Endothelial cell of umbilical vein (primary cell): Measurements from ENCODE around the gene F2. TPM values are rescaled to one million over a fixed set of nuclear protein-coding genes. Genes with fewer than 3 reads are reported as not detected.

Experiments used
- BruUV-seq: library from RNA; stranded (reverse); fragments of 400-500 nt; replicated peaks from 2 replicates; lab custom pipeline; 2021; lab: Mats Ljungman, UMichigan
- CTCF ChIA-PET: fragments of 300-600, 350-600 bp; sonication (Branson Sonifier 250); formaldehyde crosslinking; loops from one replicate; lab custom pipeline; 2021; ENCODE audit warnings: antibody characterized with exemption, inconsistent platforms; lab: Charles Lee
- POLR2A ChIA-PET: fragments of 300-600, 350-600 bp; sonication (Branson Sonifier 250); formaldehyde crosslinking; loops from one replicate; lab custom pipeline; 2021; ENCODE audit warnings: antibody characterized with exemption, inconsistent platforms; lab: Charles Lee
- DNase-seq: peaks from one replicate; pipeline ENCODE4 v3.0.0-alpha.2; 2011; ENCODE audit warnings: low read depth, low spot score
- FAIRE-seq: peaks from 2 replicates; lab custom pipeline; 2011; peaks lifted over from hg19 to GRCh38; lab: Jason Lieb, UNC
- H2AFZ ChIP-seq: 2 replicates; pipeline ENCODE4 v1.6.0; 2012; ENCODE audit warnings: low read depth, low read length, control low read depth, inconsistent platforms
- H3K27ac ChIP-seq: 2 replicates; pipeline ENCODE4 v1.5.1; 2011; ENCODE audit warnings: low read depth, mild to moderate bottlenecking, control low read depth, low read length, moderate library complexity; ENCODE audit not compliant: insufficient read depth
- H3K27me3 ChIP-seq, 2 experiments: 2 replicates each; pipeline versions ENCODE4 v1.6.0 to v1.6.1; 2011; ENCODE audit warnings: low read length in 2 of 2, mixed read lengths in 1 of 2; ENCODE audit not compliant: control insufficient read depth in 2 of 2, insufficient read depth in 2 of 2
- H3K36me3 ChIP-seq, 2 experiments: 2 replicates in 1 of 2; 3 replicates in 1 of 2; pipeline ENCODE4 v1.5.1; 2011; ENCODE audit warnings: low read length in 2 of 2, mild to moderate bottlenecking in 1 of 2, moderate library complexity in 1 of 2; ENCODE audit not compliant: control insufficient read depth in 2 of 2, insufficient read depth in 2 of 2; ENCODE audit errors: extremely low read depth in 1 of 2
- H3K4me1 ChIP-seq: 3 replicates; pipeline ENCODE4 v1.5.1; 2011; ENCODE audit warnings: mild to moderate bottlenecking, low read length; ENCODE audit not compliant: control insufficient read depth, insufficient read depth; ENCODE audit errors: extremely low read depth
- H3K4me2 ChIP-seq: 2 replicates; pipeline ENCODE4 v1.6.1; 2011; ENCODE audit warnings: low read length, control low read depth, mixed read lengths; ENCODE audit not compliant: insufficient read depth
- H3K4me3 ChIP-seq, 3 experiments: fragments of 200-600 bp in 1 of 3; sonication (generic), shearing (Covaris generic) in 1 of 3; replicated peaks in 1 of 3; 2 replicates each; pipeline ENCODE4 v1.5.1; 2011 to 2016; ENCODE audit warnings: control low read depth in 3 of 3, low read length in 3 of 3, mild to moderate bottlenecking in 2 of 3, inconsistent platforms in 1 of 3, low read depth in 1 of 3, moderate library complexity in 1 of 3; ENCODE audit not compliant: insufficient read depth in 1 of 3
- H3K79me2 ChIP-seq: 2 replicates; pipeline ENCODE4 v1.6.0; 2012; ENCODE audit warnings: low read length, inconsistent platforms; ENCODE audit not compliant: control insufficient read depth, insufficient read depth
- H3K9ac ChIP-seq: replicated peaks from 2 replicates; pipeline ENCODE3; 2011; ENCODE audit warnings: low read length, control low read depth; ENCODE audit not compliant: insufficient read depth; ENCODE audit errors: extremely low read depth
- H3K9me1 ChIP-seq: replicated peaks from 3 replicates; pipeline ENCODE4 v1.6.0; 2011; ENCODE audit warnings: mild to moderate bottlenecking, low read length; ENCODE audit not compliant: control insufficient read depth, insufficient read depth; ENCODE audit errors: extremely low read depth
- H3K9me3 ChIP-seq: replicated peaks from 2 replicates; pipeline ENCODE4 v1.5.1; 2012; ENCODE audit warnings: low read length, inconsistent platforms; ENCODE audit not compliant: control insufficient read depth, insufficient read depth
- H4K20me1 ChIP-seq: replicated peaks from 2 replicates; pipeline ENCODE3; 2011; ENCODE audit warnings: mild to moderate bottlenecking, low read length; ENCODE audit not compliant: control insufficient read depth, insufficient read depth; ENCODE audit errors: extremely low read depth
- EZH2 ChIP-seq: IDR thresholded peaks from 2 replicates; pipeline ENCODE4 v1.6.1; 2012; ENCODE audit warnings: borderline replicate concordance, low read depth, mild to moderate bottlenecking, moderate library complexity, low read length, inconsistent platforms; ENCODE audit not compliant: severe bottlenecking
- FOS ChIP-seq: IDR thresholded peaks from 2 replicates; pipeline ENCODE4 v1.6.1; 2011; ENCODE audit warnings: mild to moderate bottlenecking, low read length, moderate library complexity, borderline replicate concordance; ENCODE audit not compliant: insufficient read depth
- GATA2 ChIP-seq: IDR thresholded peaks from 2 replicates; pipeline ENCODE4 v1.7.0; 2011; ENCODE audit warnings: low read depth, mild to moderate bottlenecking, moderate library complexity, mixed read lengths, low read length; ENCODE audit not compliant: insufficient read length, insufficient read depth
- JUN ChIP-seq: IDR thresholded peaks from 2 replicates; pipeline ENCODE4 v1.6.1; 2011; ENCODE audit warnings: borderline replicate concordance, low read depth; ENCODE audit not compliant: insufficient read length, insufficient read depth
- MYC ChIP-seq: IDR thresholded peaks from one replicate; pipeline ENCODE4 v1.6.1; 2011; ENCODE audit warnings: mild to moderate bottlenecking, low read depth, low read length
- POLR2A ChIP-seq: IDR thresholded peaks from 2 replicates; pipeline ENCODE4 v1.6.1; 2012; ENCODE audit warnings: low read depth, mild to moderate bottlenecking, control low read depth, low read length
- POLR2AphosphoS5 ChIP-seq: IDR thresholded peaks from 2 replicates; pipeline ENCODE4 v1.6.1; 2012; ENCODE audit warnings: low read depth, mild to moderate bottlenecking, control low read depth, low read length, moderate library complexity; ENCODE audit not compliant: insufficient read depth
- dilution Hi-C: fragments of 300-500 bp; cut with MboI; formaldehyde crosslinking; loops from one replicate; pipeline ENCODE4 v1.15.0; 2019; ENCODE audit warnings: low sequenced_read_pairs; ENCODE audit not compliant: extremely low pct_ligation_motif_present
- intact Hi-C: fragments of 100-400 bp; cut with micrococcal nuclease; formaldehyde crosslinking; loops from one replicate; pipeline ENCODE4 v1.10.0; 2022
- polyA plus RNA-seq, 4 experiments: library from polyadenylated mRNA; depleted of rRNA in 3 of 4; stranded (reverse) in 3 of 4; unstranded in 1 of 4; fragments of >200 nt; gene quantifications; 2 replicates each; pipeline versions ENCODE4 v1.2.1 to v1.2.3, GENCODE V29; 2011 to 2012; ENCODE audit warnings: missing spikeins in 1 of 4
- total RNA-seq: library from RNA; stranded (reverse); gene quantifications from 2 replicates; pipeline ENCODE4 v1.2.3, GENCODE V29; 2021
- TF ChIP-seq, protein P1 (sequence below), 2 donors: IDR thresholded peaks; 1 replicate in 1 of 2; 2 replicates in 1 of 2; pipeline ENCODE4 v1.5.1; 2011; ENCODE audit warnings: low read length in 2 of 2, mild to moderate bottlenecking in 2 of 2, moderate library complexity in 2 of 2, control low read depth in 1 of 2, inconsistent platforms in 1 of 2, low read depth in 1 of 2; ENCODE audit not compliant: insufficient read depth in 1 of 2; ENCODE audit errors: extremely low read depth in 1 of 2
- TF ChIP-seq, protein P2 (sequence below): IDR thresholded peaks from 2 replicates; pipeline ENCODE4 v1.6.1; 2011; ENCODE audit not compliant: insufficient read depth, insufficient read length

F2 gene
- total and polyA plus RNA-seq, 2 donors (not counting 3 experiments of a cell fraction or from before 2014, with no cell fraction given): 0.04 TPM; not detected in 1

DNA sequence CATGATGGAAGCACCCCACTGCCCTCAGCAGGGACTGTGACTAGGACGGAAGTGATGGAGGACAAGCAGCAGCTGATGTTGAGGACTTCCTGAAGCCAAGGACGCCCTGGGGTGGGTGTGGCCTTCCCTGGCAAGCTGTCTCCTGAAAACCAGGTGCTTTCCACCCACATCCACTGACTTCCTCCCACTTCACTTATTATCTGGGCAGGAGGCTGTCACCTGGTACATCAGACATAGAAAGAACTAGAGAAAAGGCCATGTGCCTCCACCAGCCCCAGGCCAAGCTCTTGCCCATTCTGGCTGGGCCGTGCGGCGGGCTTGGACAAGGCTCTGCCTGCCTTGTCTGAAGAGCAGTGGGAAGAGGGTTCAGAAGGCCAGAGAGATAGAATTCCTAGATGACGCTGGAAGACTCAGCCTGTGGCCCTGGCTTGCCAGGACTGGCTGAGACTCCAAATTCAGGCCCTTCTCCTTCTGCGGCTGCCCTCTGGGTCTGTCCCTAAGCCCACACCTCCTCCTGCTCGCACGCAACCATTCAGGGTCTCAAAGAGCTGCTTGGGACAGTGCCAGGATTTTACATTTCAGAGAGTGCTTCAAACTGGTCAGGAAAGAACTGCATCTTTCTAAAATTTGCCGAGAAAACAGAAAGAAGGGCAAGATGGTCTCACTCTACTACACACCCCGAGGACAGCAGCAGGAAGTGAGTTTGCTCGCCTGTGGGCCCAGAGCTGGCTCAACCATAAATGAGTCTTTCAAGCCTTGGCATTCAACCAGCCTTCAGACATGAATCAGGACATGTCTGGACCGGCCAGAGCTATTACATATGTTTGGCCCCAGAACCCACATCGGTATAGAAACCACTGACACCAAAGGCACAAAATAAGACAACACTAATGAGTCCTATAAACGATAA is 31.9 kb upstream of the F2 start:
- Histone ChIP-seq H3K9ac (no peak overlapping the region), H3K79me2 (no peaks in the 10 kb centered on the region), H3K9me3 (no peaks in the 10 kb centered on the region), H3K27ac (no peak overlapping the region), H3K4me3 (no peak overlapping the region), H3K4me2 (no peak overlapping the region), H4K20me1 (no peaks in the 10 kb centered on the region), H3K36me3 (peaks cover 2 to 13% of the 10 kb centered on the region in 2 experiments), H3K4me1 (no peaks in the 10 kb centered on the region), H3K9me1 (no peaks in the 10 kb centered on the region), H3K27me3 (no peaks in the 10 kb centered on the region), H2AFZ (no peak overlapping the region)
- peak; percentile 26 for FAIRE-seq
- no peak for DNase-seq
- dilution Hi-C loops (no loop called here), intact Hi-C loops (no loop called here)
- ChIA-PET CTCF (no interaction called here), POLR2A (interaction anchor here (0.6 kb wide), 1 partner anchor 13 kb away, joined by 3 read pairs; the partner anchor contains the start of genes ARHGAP1 and ZNF408)
- no TSS peak for BruUV-seq
- TF ChIP-seq, protein P1, sequence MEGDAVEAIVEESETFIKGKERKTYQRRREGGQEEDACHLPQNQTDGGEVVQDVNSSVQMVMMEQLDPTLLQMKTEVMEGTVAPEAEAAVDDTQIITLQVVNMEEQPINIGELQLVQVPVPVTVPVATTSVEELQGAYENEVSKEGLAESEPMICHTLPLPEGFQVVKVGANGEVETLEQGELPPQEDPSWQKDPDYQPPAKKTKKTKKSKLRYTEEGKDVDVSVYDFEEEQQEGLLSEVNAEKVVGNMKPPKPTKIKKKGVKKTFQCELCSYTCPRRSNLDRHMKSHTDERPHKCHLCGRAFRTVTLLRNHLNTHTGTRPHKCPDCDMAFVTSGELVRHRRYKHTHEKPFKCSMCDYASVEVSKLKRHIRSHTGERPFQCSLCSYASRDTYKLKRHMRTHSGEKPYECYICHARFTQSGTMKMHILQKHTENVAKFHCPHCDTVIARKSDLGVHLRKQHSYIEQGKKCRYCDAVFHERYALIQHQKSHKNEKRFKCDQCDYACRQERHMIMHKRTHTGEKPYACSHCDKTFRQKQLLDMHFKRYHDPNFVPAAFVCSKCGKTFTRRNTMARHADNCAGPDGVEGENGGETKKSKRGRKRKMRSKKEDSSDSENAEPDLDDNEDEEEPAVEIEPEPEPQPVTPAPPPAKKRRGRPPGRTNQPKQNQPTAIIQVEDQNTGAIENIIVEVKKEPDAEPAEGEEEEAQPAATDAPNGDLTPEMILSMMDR (IDR thresholded peaks at IDR 0.05; ENCODE audit: extremely low read depth in 1 of 2, insufficient read depth in 1 of 2, low read depth in 1 of 2, low read length in 2 of 2): no peak
- no peak for TF ChIP-seq POLR2AphosphoS5
- TF ChIP-seq MYC: no peak
- TF ChIP-seq, protein P2, sequence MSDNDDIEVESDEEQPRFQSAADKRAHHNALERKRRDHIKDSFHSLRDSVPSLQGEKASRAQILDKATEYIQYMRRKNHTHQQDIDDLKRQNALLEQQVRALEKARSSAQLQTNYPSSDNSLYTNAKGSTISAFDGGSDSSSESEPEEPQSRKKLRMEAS: no peak
- no peak for TF ChIP-seq JUN
- no peak for TF ChIP-seq GATA2
- TF ChIP-seq POLR2A: no peak
- TF ChIP-seq FOS: no peak
- no peak for TF ChIP-seq EZH2
